Measurements from ENCODE around the gene SPSB2. TPM values are rescaled to one million over a fixed set of nuclear protein-coding genes. Genes with fewer than 3 reads are reported as not detected.
"Not testable (repeated sequence)": the region's sequence is repeated elsewhere in the genome, so short reads cannot be mapped to it uniquely, and the experiment has no call there.

The SPSB2 gene
- total and polyA plus RNA-seq, 9 of the 15 experiments (the other 6 are each of a cell fraction or from before 2014, with no cell fraction given), result 0.10 to 10.6 (median 1.9) TPM

DNA sequence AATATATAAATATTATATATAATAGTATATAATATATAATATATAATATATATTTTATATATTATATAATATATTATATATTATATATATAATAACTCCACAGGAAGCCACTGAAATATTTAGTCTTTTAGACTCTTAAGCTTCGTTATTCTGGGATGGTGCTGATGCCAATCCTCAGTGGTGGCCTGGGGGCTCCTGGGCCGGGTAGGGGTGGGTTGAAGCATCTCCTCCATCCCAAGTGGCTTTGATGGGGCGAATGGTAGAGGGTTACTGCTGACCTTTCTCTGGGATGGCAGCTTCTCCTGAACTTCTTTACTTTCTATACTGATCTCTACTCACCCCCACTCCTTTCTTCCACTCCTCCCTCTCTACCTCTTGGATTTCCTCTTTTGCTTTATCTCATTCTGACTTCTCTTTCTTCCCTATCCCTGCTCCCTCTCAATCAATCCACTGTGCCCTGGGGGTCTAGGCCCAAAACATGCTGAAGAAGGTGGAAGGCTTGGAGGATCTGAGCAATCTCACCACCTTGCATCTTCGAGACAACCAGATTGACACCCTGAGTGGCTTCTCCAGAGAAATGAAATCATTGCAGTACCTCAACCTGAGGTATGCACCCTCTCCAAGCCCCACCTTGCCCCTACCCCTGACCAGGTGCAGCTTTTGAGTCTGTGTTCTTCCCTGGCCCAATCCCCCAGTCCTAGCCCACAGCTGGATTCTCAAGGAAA lies 36.5 kb upstream of the SPSB2 start:
- Histone ChIP-seq H3K4me3 (no peak overlapping the region), H4K20me1 (replicated peaks; ENCODE audit: control insufficient read depth, insufficient read depth, low read length) (no peaks in the 10 kb centered on the region), H3K4me2 (ENCODE audit: insufficient read depth, low read length) (no peak overlapping the region), H3K4me1 (replicated peaks in 1 of 2; ENCODE audit: control insufficient read depth in 2 of 2, insufficient read depth in 2 of 2, low read length in 2 of 2) (peaks cover 4 to 27% of the 10 kb centered on the region in 2 experiments; a peak in 4 of 5 replicates), H3K79me2 (ENCODE audit: control insufficient read depth, insufficient read depth, low read length) (no peaks in the 10 kb centered on the region), H2AFZ (ENCODE audit: low read depth, low read length) (no peak overlapping the region), H3K9me3 (replicated peaks; ENCODE audit: control insufficient read depth, insufficient read depth, low read depth, low read length) (no peaks in the 10 kb centered on the region), H3K36me3 (ENCODE audit: control insufficient read depth, insufficient read depth, low read length) (no peaks in the 10 kb centered on the region), H3K9ac (ENCODE audit: insufficient read depth in 1 of 2, low read depth in 2 of 2, low read length in 2 of 2) (no peak overlapping the region), H3K27me3 (ENCODE audit: control insufficient read depth in 2 of 2, insufficient read depth in 2 of 2, low read length in 2 of 2) (no peaks in the 10 kb centered on the region), H3K27ac (ENCODE audit: extremely low read depth, low read depth, low read length) (no peak overlapping the region), H3K9me1 (ENCODE audit: control insufficient read depth, insufficient read depth, low read length) (no peaks in the 10 kb centered on the region)
- DNase-seq (ENCODE audit: extremely low read depth in 1 of 4, low spot score in 3 of 4) (no peak), ATAC-seq (no peak), FAIRE-seq (no peak)
- in situ Hi-C loops (cut with MboI) (no loop called here), intact Hi-C loops (cut with micrococcal nuclease) (no loop called here)
- TF ChIP-seq, protein P1, sequence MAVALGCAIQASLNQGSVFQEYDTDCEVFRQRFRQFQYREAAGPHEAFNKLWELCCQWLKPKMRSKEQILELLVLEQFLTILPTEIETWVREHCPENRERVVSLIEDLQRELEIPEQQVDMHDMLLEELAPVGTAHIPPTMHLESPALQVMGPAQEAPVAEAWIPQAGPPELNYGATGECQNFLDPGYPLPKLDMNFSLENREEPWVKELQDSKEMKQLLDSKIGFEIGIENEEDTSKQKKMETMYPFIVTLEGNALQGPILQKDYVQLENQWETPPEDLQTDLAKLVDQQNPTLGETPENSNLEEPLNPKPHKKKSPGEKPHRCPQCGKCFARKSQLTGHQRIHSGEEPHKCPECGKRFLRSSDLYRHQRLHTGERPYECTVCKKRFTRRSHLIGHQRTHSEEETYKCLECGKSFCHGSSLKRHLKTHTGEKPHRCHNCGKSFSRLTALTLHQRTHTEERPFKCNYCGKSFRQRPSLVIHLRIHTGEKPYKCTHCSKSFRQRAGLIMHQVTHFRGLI (CRISPR knock-in tag; IDR thresholded peaks at IDR 0.05), result no peak
- TF ChIP-seq NFRKB (IDR thresholded peaks at IDR 0.05; ENCODE audit: low read depth) (no peak), SMAD1 (IDR thresholded peaks at IDR 0.05; ENCODE audit: low read depth, low read length, partially characterized antibody) (no peak), CREB1 (IDR thresholded peaks at IDR 0.05) (no peak), CREB1 (CRISPR knock-in tag; IDR thresholded peaks at IDR 0.05) (no peak), ZBTB1 (CRISPR knock-in tag; IDR thresholded peaks at IDR 0.05; ENCODE audit: borderline replicate concordance, low read depth) (no peak), KLF6 (CRISPR knock-in tag; IDR thresholded peaks at IDR 0.05; ENCODE audit: borderline replicate concordance) (no peak), HDAC6 (IDR thresholded peaks at IDR 0.05; ENCODE audit: low read depth, low read length) (no peak), DIDO1 (tag; IDR thresholded peaks at IDR 0.05; ENCODE audit: low read depth) (no peak), MAZ (CRISPR knock-in tag; conservative IDR thresholded peaks at IDR 0.05 in 1 of 2, IDR thresholded peaks at IDR 0.05 in 1 of 2) (no peak), FOXP1 (CRISPR knock-in tag; IDR thresholded peaks at IDR 0.05) (no peak), CCNT2 (IDR thresholded peaks at IDR 0.05; ENCODE audit: borderline replicate concordance, extremely low read depth, insufficient read length, low read depth, low read length) (no peak), TBP (optimal IDR thresholded peaks at IDR 0.05; ENCODE audit: low read depth, low read length) (no peak)
- 53% methylated on average over 4 of the region's 4 CpGs for WGBS (ENCODE audit: insufficient coverage, low coverage, missing lambda C conversion rate)
- ChIA-PET POLR2A (interaction anchor here (0.6 to 0.8 kb wide), 4 partner anchors 10 to 220 kb away, joined by 3 read pairs; partner anchors contain the start of genes C12orf57, RNU7-1 and TPI1), CTCF (ENCODE audit: low intra/inter-chr PET ratio) (no interaction called here)
- BruUV-seq (replicated peaks), result no TSS peak

DNA sequence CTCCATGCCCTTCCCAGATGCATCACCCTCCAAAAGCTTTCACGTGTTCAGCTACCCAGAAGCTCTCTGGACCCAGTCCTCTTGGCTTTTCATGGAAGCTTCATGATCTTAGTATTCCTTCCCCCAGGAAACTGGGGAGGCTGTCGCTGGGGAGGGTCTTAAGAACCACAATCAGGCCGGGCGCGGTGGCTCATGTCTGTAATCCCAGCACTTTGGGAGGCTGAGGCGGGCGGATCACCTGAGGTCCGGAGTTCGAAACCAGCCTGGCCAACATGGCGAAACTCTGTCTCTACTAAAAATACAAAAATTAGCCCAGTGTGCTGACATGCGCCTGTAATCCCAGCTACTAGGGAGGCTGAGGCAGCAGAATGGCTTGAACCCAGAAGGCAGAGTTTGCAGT lies 35.0 kb upstream of the SPSB2 start:
- H3K9me1 ChIP-seq (ENCODE audit: control insufficient read depth, insufficient read depth, low read length); H3K9ac ChIP-seq (ENCODE audit: insufficient read depth in 1 of 2, low read depth in 2 of 2, low read length in 2 of 2); ATAC-seq; DNase-seq (ENCODE audit: extremely low read depth in 1 of 4, low spot score in 3 of 4); H3K36me3 ChIP-seq (ENCODE audit: control insufficient read depth, insufficient read depth, low read length); intact Hi-C loops (cut with micrococcal nuclease); H3K4me2 ChIP-seq (ENCODE audit: insufficient read depth, low read length); in situ Hi-C loops (cut with MboI); H4K20me1 ChIP-seq (replicated peaks; ENCODE audit: control insufficient read depth, insufficient read depth, low read length); FAIRE-seq; H3K9me3 ChIP-seq (replicated peaks; ENCODE audit: control insufficient read depth, insufficient read depth, low read depth, low read length); BruUV-seq (replicated peaks); H3K79me2 ChIP-seq (ENCODE audit: control insufficient read depth, insufficient read depth, low read length); H2AFZ ChIP-seq (ENCODE audit: low read depth, low read length); H3K27ac ChIP-seq (ENCODE audit: extremely low read depth, low read depth, low read length); H3K27me3 ChIP-seq (ENCODE audit: control insufficient read depth in 2 of 2, insufficient read depth in 2 of 2, low read length in 2 of 2); H3K4me3 ChIP-seq; CTCF ChIA-PET (ENCODE audit: low intra/inter-chr PET ratio): not testable (repeated sequence)
- POLR2A ChIA-PET, result interaction anchor here (0.6 to 2.1 kb wide), 3 partner anchors 9 to 43 kb away, joined by 3 to 6 read pairs (median 4); no protein-coding TSS in a partner anchor
- WGBS (ENCODE audit: insufficient coverage, low coverage, missing lambda C conversion rate), result 83% methylated on average over 8 of the region's 11 CpGs
- H3K4me1 ChIP-seq (replicated peaks in 1 of 2; ENCODE audit: control insufficient read depth in 2 of 2, insufficient read depth in 2 of 2, low read length in 2 of 2), result peaks cover 14 to 15% of the 10 kb centered on the region in 2 experiments; a peak in 4 of 5 replicates

All from K562 (cell line).